Kidney (tissue), 14 donors: ENCODE measurements around the gene TMEM147. TPM values are rescaled to one million over a fixed set of nuclear protein-coding genes. Genes with fewer than 3 reads are reported as not detected.

Experiments
- DNase-seq, 5 donors: peaks; one replicate each; pipeline ENCODE4 v3.0.0-alpha.2; 2013 to 2020
- FAIRE-seq: peaks from 2 replicates; lab custom pipeline; 2012; peaks lifted over from hg19 to GRCh38; lab: Jason Lieb, UNC
- H3K27ac ChIP-seq, 2 donors: one replicate each; pipeline ENCODE4 v1.7.0; 2013; ENCODE audit warnings: low read depth in 2 of 2, low read length in 2 of 2, inconsistent platforms in 1 of 2
- H3K27me3 ChIP-seq: one replicate; pipeline ENCODE4 v1.7.1; 2013; ENCODE audit warnings: low read length, inconsistent platforms; ENCODE audit not compliant: control insufficient read depth, insufficient read depth
- H3K36me3 ChIP-seq, 3 donors: one replicate each; pipeline versions ENCODE4 v1.7.0 to v1.7.1; 2013; ENCODE audit warnings: low read length in 3 of 3, control low read depth in 1 of 3, inconsistent platforms in 1 of 3; ENCODE audit not compliant: insufficient read depth in 3 of 3, control insufficient read depth in 2 of 3
- H3K4me1 ChIP-seq, 3 donors: one replicate each; pipeline versions ENCODE4 v1.7.0 to v1.7.1; 2013; ENCODE audit warnings: low read length in 3 of 3, inconsistent platforms in 1 of 3, low read depth in 1 of 3; ENCODE audit not compliant: control insufficient read depth in 2 of 3, insufficient read depth in 2 of 3
- H3K4me3 ChIP-seq, 3 donors: one replicate each; pipeline versions ENCODE4 v1.7.0 to v1.8.1; 2013; ENCODE audit warnings: low read length in 3 of 3, control low read depth in 1 of 3, inconsistent platforms in 1 of 3
- H3K9ac ChIP-seq, 3 donors: one replicate each; pipeline versions ENCODE4 v1.7.0 to v1.7.1; 2013; ENCODE audit warnings: low read length in 3 of 3, control low read depth in 1 of 3, inconsistent platforms in 1 of 3
- H3K9me3 ChIP-seq, 3 donors: one replicate each; pipeline versions ENCODE4 v1.7.0 to v1.7.1; 2013; ENCODE audit warnings: low read length in 3 of 3, control low read depth in 1 of 3, inconsistent platforms in 1 of 3; ENCODE audit not compliant: control insufficient read depth in 2 of 3, insufficient read depth in 1 of 3
- intact Hi-C: fragments of 100-400 bp; cut with DNase I; formaldehyde crosslinking; loops from one replicate; pipeline ENCODE4 v1.11.1; 2022
- polyA plus RNA-seq: library from polyadenylated mRNA; stranded (reverse); fragments of 350-450 nt; fragmentation: Illumina TruSeq; extraction: RNeasy Lipid Tissue Mini Kit (QIAGEN cat#74804); gene quantifications from one replicate; pipeline ENCODE4 v1.2.3, GENCODE V29; 2014; ENCODE audit warnings: low read depth, low replicate concordance; ENCODE audit not compliant: insufficient read depth
- total RNA-seq: library from RNA; stranded (reverse); fragmentation: NEBNext Ultra II Directional; extraction: Animal tissue kit (Norgen Biotek cat#: 25700); gene quantifications from one replicate; pipeline ENCODE4 v1.2.1, GENCODE V29; 2021
- TF ChIP-seq, protein P1 (sequence below): IDR thresholded peaks from 3 replicates; pipeline ENCODE4 v1.5.1; 2012; ENCODE audit warnings: mild to moderate bottlenecking, moderate library complexity, borderline replicate concordance; ENCODE audit not compliant: insufficient read depth; ENCODE audit errors: extremely low read depth
- donor health status: control.
- donor health status: control.
- donor health status: control.
- donor health status: control.
- donor health status: control.
- donor health status: DM: yes; HTN: yes; CAD: no.
- donor health status: Normal renal cell carcinoma (clear cell type).

TMEM147 gene
- total and polyA plus RNA-seq, 2 donors from 2014 or later, result 76.9 to 233 TPM

DNA sequence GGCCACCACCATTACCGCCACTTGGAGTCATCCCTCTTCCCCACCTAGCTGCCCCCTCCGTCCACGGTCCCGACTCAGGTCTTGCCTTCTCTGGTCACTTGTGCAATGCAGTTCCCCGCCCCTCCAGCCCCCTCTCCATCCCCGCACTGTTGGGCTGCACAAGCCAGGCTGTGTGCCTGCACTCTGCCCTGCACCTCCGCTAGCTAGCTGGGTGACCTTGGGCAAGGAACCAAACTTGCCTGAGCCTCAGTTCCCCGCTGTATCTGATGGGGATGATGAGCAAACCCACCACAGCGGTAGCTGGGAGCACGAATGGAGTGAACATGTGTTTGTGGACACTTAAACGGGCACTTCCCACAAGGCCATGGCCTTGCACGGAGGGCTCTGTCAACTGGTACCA is 5.6 kb upstream of the TMEM147 start:
- intact Hi-C loops, result no loop called here
- Histone ChIP-seq H3K27me3 (no peaks in the 10 kb centered on the region), H3K27ac (no peak overlapping the region), H3K4me3 (no peak overlapping the region), H3K4me1 (peaks cover 0 to 7% (median 6%) of the 10 kb centered on the region in 3 donors), H3K36me3 (no peaks in the 10 kb centered on the region), H3K9me3 (no peaks in the 10 kb centered on the region), H3K9ac (no peak overlapping the region)
- TF ChIP-seq, protein P1, sequence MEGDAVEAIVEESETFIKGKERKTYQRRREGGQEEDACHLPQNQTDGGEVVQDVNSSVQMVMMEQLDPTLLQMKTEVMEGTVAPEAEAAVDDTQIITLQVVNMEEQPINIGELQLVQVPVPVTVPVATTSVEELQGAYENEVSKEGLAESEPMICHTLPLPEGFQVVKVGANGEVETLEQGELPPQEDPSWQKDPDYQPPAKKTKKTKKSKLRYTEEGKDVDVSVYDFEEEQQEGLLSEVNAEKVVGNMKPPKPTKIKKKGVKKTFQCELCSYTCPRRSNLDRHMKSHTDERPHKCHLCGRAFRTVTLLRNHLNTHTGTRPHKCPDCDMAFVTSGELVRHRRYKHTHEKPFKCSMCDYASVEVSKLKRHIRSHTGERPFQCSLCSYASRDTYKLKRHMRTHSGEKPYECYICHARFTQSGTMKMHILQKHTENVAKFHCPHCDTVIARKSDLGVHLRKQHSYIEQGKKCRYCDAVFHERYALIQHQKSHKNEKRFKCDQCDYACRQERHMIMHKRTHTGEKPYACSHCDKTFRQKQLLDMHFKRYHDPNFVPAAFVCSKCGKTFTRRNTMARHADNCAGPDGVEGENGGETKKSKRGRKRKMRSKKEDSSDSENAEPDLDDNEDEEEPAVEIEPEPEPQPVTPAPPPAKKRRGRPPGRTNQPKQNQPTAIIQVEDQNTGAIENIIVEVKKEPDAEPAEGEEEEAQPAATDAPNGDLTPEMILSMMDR, result no peak
- FAIRE-seq (no peak), DNase-seq (peak in 1 of 5 donors; percentile 67)

DNA sequence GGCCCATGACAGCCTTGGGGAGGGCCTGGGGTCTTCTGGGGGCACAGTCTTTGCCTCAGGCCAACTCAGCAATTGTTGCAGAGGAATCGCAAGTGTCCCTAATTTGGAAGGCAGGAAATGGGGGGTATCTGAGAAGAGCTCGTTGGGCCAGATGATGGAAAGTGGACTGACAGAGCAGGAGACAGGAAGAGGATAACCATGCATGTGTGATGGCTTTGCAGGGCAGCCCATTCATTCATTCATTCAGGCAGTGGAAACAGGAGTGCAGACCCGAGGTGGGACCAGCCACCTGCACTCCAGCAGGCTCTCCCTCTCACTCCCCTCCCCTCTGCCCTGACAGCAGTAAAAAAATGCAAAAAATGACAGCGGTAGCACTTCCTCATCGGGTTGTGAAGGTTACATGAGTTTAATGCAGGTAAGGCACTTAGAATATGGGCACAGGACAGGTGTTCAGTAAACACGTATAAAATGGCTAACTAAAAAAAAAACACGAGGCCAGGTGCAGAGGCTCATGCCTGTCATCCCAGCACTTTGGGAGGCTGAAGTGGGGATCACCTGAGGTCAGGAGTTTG is 5.0 kb upstream of the TMEM147 start:
- no peak for FAIRE-seq

DNA sequence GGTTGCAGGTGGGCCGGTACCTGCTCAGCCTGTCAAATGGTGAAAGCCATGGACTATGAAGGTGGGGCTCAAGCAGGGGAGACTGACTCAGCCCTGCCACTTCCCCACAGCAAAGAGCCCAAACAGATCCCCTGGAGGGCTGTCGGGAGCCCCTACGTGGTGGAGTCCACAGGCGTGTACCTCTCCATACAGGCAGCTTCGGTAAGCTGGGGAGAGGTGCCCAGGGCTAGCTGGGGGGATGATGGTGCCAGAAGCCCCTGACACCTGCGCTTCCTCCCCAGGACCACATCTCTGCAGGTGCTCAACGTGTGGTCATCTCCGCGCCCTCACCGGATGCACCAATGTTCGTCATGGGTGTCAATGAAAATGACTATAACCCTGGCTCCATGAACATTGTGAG is 3.2 kb upstream of the TMEM147 start:
- no peak overlapping the region for H3K4me3 ChIP-seq

More for the DNA sequence above, 5.0 kb upstream of the TMEM147 start:
- intact Hi-C loops, result no loop called here
- Histone ChIP-seq H3K4me3 (no peak overlapping the region), H3K36me3 (no peaks in the 10 kb centered on the region), H3K27me3 (no peaks in the 10 kb centered on the region), H3K9ac (no peak overlapping the region), H3K27ac (no peak overlapping the region), H3K9me3 (no peaks in the 10 kb centered on the region), H3K4me1 (peaks cover 0 to 7% (median 6%) of the 10 kb centered on the region in 3 donors)
- TF ChIP-seq, protein P1, result no peak
- DNase-seq, result no peak

More for the DNA sequence above, 3.2 kb upstream of the TMEM147 start:
- no peak overlapping the region for H3K27ac ChIP-seq
- H3K9me3 ChIP-seq, result no peaks in the 10 kb centered on the region
- no peak overlapping the region for H3K9ac ChIP-seq
- H3K4me1 ChIP-seq, result peaks cover 0 to 16% (median 7%) of the 10 kb centered on the region in 3 donors
- peak in 1 of 5 donors; percentile 63 for DNase-seq
- peaks cover 0 to 1% (median 0%) of the 10 kb centered on the region in 3 donors for H3K36me3 ChIP-seq
- TF ChIP-seq, protein P1, result no peak
- H3K27me3 ChIP-seq, result no peaks in the 10 kb centered on the region
- no peak for FAIRE-seq
- intact Hi-C loops, result no loop called here
